GM12891 (cell line): ENCODE measurements around the gene RP9.

ENCODE experiments used
- DNase-seq: peaks from one replicate; pipeline ENCODE4 v3.0.0; 2011; ENCODE audit warnings: low spot score; ENCODE audit not compliant: insufficient read length
- FAIRE-seq: peaks from 2 replicates; lab custom pipeline; 2011; peaks lifted over from hg19 to GRCh38; lab: Jason Lieb, UNC
- PAX5 ChIP-seq: IDR thresholded peaks from 2 replicates; pipeline ENCODE4 v1.6.1; 2011; ENCODE audit warnings: low read length, moderate library complexity, mild to moderate bottlenecking; ENCODE audit not compliant: insufficient read depth, severe bottlenecking
- POLR2A ChIP-seq: IDR thresholded peaks from 2 replicates; pipeline ENCODE4 v1.6.1; 2011; ENCODE audit warnings: low read depth, low read length, control low read depth
- POLR2AphosphoS5 ChIP-seq: IDR thresholded peaks from 2 replicates; pipeline ENCODE4 v1.6.1; 2011; ENCODE audit warnings: low read depth, low read length, control low read depth
- POU2F2 ChIP-seq: IDR thresholded peaks from 2 replicates; pipeline ENCODE4 v1.6.1; 2011; ENCODE audit warnings: low read depth, mild to moderate bottlenecking, control low read depth, low read length, moderate library complexity
- SPI1 ChIP-seq: IDR thresholded peaks from 2 replicates; pipeline ENCODE4 v1.6.1; 2011; ENCODE audit warnings: low read depth, low read length, control low read depth
- TAF1 ChIP-seq: IDR thresholded peaks from 2 replicates; pipeline ENCODE4 v1.6.1; 2011; ENCODE audit warnings: low read depth, low read length, control low read depth

Gene RP9

DNA sequence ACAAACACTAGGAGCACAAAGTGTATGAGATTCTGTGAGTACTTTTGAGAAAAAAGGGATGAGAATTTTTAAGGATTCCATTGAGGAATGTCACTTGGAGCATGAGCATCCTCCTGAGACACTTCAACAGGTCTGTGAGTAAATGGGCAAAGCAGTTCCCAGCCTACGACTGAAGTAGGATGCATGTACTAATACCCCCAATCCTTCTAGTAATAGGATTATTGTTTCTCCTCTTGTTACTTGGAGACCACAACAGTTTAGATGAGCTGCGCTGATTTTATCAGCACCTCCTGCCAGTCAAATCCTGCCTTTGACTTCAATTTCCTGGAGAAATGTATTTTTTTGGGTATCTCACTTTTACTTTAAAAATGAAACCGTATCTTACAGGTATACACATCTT is 21.0 kb upstream of the RP9 start:
- DNase-seq (no peak), FAIRE-seq (no peak)
- no peak for TF ChIP-seq POLR2A
- no peak for TF ChIP-seq PAX5
- TF ChIP-seq POLR2AphosphoS5, result no peak
- no peak for TF ChIP-seq POU2F2
- no peak for TF ChIP-seq SPI1

DNA sequence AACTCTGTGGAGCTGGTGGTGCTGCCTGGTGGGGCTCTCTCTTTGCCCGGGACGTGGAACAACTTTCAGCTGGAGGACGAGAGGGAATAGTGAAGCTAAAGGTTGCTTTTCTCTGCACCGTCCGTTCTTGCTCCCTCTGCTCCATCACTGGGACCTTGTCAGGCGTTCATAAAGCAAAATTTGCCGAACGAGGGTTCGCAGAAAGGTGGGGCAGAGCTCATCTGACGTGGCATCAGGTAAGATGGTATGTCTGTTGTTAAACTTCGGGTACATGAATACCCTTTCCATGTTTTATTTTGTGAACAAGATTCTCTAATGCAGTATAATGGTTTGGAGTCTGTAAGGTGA is 20.6 kb upstream of the RP9 start:
- no peak for TF ChIP-seq POU2F2
- TF ChIP-seq POLR2A, result no peak
- no peak for TF ChIP-seq PAX5
- no peak for TF ChIP-seq POLR2AphosphoS5
- TF ChIP-seq TAF1, result no peak
- no peak for TF ChIP-seq SPI1
- FAIRE-seq (no peak), DNase-seq (no peak)

DNA sequence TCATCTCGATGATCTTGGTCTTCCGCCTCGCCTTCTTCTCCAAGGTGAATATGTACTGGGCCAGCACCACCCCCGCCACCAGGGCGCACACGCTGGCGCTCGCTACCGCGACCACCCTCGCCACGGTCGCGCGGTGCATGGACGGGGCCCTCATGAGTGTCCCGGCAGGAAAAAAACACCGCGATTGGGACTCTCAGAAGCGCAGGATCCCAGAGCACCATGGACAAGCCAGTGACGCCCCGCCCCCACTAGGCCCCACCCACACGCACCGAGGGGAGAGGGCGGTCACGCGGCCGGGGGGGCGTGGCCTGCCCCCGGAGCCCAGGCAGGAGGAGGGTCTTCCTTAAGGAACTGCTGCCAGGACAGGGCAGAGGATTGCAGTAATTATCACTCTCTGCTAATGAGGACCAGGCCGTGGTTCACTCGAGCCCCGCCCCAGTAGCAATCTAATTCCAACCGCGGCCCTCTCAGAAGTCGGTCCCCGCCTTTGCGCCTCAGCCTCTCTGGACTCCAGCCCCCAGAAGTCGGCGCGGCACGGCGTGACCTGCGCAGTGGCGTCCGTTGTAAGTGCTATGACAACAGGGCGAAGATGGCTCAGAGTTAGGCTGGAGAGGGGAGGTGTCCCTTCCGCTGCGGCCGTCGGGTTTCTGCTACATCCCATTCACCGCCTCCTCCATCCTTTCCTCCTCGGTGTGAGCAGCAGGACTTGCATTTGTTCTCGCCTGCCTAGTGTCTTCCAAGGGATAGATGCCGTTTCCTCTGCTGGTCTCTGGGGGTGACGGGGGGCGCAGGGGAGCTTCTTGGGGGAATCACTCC is 20.0 kb upstream of the RP9 start, which contains the start of gene BBS9:
Gene BBS9, plus strand, starts transcription at position 575 of the 816 bp plus-strand sequence. CDS start 16,689 bp downstream, outside the sequence.
- DNase-seq (peak; percentile 80), FAIRE-seq (peak; percentile 99)
- TF ChIP-seq POU2F2 (no peak), TAF1 (no peak), SPI1 (no peak), PAX5 (no peak), POLR2AphosphoS5 (no peak), POLR2A (no peak)

DNA sequence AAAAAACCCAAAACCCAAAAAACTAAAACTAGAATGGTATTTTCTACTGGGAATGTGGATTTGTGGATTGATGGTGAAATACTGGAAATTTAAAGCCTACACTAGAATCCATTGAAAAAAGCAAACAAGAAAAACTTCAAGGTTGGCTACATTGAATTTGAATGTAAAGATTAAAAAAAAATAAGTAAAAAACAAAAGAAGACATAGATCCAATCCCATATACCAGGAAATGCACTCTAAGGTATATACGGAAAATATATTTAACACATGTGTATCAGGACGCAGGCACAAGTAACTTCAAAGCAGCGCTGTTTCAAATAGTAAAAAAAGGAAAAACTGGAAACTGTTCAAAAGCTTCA is 19.4 kb upstream of the RP9 start:
- no peak for TF ChIP-seq PAX5
- no peak for TF ChIP-seq POLR2AphosphoS5
- no peak for TF ChIP-seq SPI1
- TF ChIP-seq TAF1, result no peak
- TF ChIP-seq POU2F2, result no peak
- TF ChIP-seq POLR2A, result no peak
- DNase-seq (no peak), FAIRE-seq (no peak)

DNA sequence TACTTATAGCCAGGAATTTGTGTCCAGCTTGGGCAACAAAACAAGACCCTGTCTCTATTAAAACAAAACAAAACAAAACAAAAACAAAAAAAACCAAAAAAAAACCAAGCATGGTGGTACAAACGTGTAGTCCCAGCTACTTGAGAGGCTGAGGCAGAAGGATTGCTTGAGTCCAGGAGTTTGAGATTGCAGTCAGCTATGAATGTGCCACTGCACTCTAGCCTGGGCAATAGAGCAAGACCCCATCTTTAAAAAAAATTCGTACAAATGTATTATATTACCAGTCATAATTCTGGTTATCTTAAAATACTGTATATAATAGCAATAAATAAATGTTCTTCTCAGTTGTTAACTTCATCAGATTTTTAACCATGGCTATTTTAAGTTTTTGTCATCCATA is 17.9 kb upstream of the RP9 start:
- FAIRE-seq (no peak), DNase-seq (no peak)
- TF ChIP-seq PAX5 (no peak), POLR2AphosphoS5 (no peak), SPI1 (no peak), POU2F2 (no peak), POLR2A (no peak), TAF1 (no peak)

DNA sequence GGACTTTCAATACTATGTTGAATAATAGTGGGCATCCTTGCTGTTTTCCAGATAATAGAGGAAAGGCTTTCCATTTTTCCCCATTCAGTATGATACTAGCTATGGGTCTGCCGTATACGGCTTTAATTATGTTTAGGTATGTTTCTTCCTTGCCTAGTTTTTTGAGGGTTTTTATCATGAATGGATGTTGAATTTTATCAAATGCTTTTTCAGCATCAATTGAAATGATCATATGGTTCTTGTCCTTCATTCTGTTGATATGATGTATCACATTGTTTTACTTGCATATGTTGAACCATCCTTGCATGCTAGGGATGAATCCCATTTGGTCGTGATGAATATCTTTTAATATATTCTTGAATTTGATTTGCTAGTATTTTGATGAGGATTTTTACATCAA is 9.2 kb upstream of the RP9 start:
- no peak for DNase-seq
- FAIRE-seq, result no peak
- TF ChIP-seq POU2F2 (no peak), POLR2A (no peak), SPI1 (no peak), POLR2AphosphoS5 (no peak), TAF1 (no peak), PAX5 (no peak)

DNA sequence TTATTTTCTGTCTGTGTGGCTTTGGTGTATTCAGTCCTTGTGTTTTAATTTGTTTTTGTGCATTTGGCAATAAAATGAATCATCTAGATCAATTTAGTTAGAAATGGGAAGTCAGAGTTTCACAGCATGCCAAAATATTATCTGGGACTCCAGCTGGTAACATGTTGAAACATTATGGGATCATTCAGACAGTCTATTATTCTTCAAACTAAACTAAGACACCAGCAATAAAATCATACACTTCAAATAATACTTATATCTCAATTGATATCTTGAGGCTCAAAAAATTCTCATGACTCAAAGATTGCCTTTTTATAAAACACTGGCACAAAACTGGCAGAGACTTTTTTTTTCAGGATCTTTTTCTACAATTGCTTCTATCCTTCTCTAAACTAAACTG is 5.8 kb upstream of the RP9 start:
- TF ChIP-seq POU2F2, result no peak
- no peak for TF ChIP-seq SPI1
- TF ChIP-seq PAX5, result no peak
- no peak for TF ChIP-seq POLR2AphosphoS5
- TF ChIP-seq TAF1, result no peak
- no peak for TF ChIP-seq POLR2A
- no peak for DNase-seq
- no peak for FAIRE-seq

DNA sequence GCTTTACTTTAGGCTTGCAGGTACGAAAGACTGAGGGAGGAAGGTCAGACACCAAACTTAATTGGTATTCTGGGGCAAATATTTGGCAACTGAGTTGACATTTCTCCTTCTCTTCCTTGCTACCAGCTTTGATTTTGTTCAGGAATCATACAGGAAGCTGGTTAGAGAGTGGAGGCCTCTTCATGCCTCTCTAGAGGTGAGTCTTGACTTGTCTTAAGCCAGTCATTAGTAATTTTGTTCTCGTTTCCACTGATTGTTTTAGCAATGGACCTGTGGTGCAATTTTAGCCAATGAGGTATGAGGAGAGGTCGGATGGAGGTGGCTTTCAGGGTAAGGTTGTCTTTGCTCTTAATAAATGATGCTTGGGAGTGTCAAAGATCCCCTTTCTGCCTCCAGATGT is 2.4 kb upstream of the RP9 start:
- DNase-seq (no peak), FAIRE-seq (no peak)
- TF ChIP-seq TAF1 (no peak), POLR2AphosphoS5 (no peak), POLR2A (no peak)

DNA sequence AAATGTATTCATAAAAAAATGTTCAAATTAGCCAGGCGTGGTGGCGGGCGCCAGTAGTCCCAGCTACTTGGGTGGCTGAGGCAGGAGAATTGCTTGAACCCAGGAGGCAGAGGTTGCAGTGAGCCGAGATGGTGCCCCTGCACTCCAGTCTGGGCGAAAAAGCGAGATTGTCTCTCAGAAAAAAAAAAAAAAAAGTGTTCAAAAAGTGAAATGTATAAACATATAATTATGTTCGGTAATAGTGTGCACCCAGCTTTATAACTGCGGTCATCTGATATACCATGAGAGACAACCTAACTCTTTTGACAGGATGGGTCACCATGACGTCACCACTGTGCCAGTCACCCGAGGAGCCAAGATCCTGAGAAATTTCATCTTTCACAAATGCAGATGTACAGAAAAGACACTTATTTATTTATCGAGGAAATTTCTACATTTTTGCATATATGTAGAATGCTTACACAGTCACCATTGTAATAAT is 594 bp upstream of the RP9 start:
- FAIRE-seq, result no peak
- DNase-seq, result no peak

DNA sequence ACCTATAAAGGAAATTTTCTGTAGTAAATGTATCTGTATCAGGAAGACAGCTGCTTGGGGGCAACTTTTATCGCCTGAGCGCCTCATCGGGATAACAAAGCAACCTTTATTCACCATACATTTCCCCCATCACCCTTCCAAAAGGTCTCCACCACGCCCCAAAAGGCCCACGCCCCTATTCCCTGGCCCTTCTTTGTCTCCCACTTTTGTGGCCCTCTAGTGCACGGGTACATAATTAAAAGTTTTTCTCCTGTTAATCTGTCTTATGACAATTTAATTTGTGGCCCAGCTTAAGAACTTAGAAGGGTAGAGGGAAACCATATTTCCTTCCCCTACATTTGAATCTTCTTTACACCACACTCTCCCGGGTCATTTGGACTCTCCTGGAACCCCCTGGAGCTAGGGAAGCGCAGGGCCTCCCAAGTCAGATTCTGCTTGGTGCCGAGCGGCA is 625 bp downstream of the RP9 start:
- TF ChIP-seq PAX5 (no peak), POLR2A (no peak), POU2F2 (no peak), SPI1 (no peak), TAF1 (no peak), POLR2AphosphoS5 (no peak)
- DNase-seq (no peak), FAIRE-seq (peak; percentile 23)

More for the DNA sequence above, 594 bp upstream of the RP9 start:
- TF ChIP-seq POU2F2, result no peak
- TF ChIP-seq POLR2AphosphoS5, result no peak
- TF ChIP-seq PAX5, result no peak
- TF ChIP-seq SPI1, result no peak
- TF ChIP-seq POLR2A, result no peak
- TF ChIP-seq TAF1, result no peak
